IMR-90 (cell line): ENCODE measurements around the gene FOXK1.

Experiments used
- RAD21 ChIP-seq: IDR thresholded peaks from 2 replicates; pipeline ENCODE4 v1.6.1; 2012; ENCODE audit warnings: low read length, improper control_type of control experiment
- TF ChIP-seq, protein P1 (sequence below): conservative IDR thresholded peaks from 2 replicates; pipeline ENCODE4 v1.5.1; 2012; ENCODE audit warnings: mild to moderate bottlenecking, low read depth, low read length, improper control_type of control experiment

DNA sequence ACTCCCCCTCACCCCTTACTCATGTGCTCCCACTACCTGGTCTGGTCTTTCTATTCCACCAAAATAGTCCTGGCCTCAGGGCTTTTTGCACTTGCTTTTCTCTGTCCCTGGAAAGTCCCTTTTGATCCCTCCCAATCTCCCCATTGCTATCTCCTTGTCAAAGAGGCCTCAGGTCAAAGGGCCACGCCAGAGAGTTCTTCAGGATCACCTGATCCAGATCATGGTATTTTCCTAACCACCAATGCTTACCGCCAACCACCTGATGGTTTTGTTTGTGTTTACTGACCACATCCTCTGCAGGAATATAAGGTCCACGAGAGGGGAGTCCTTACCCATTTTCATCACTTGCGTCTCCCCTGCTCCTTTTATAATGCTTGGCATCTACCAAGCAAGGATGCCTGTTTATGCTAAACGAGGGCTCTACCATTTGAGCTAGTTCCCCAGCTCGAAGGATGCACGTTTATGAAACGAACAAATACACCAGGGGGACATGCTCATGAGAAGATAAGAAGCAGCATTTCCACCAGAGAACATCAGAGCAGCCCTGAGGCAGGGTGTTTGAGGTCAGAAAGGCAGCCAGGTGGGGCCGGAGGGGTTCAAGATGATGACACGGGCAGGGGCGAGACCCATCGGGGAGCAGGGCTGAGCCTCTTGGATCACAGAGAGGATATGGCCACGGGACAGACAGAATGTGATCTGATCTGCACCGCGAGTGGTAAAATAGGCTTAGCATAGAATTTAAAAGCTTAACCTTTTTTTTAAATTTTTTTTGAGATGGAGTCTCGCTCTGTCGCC, 43.1 kb upstream of the FOXK1 start:
- TF ChIP-seq, protein P1, sequence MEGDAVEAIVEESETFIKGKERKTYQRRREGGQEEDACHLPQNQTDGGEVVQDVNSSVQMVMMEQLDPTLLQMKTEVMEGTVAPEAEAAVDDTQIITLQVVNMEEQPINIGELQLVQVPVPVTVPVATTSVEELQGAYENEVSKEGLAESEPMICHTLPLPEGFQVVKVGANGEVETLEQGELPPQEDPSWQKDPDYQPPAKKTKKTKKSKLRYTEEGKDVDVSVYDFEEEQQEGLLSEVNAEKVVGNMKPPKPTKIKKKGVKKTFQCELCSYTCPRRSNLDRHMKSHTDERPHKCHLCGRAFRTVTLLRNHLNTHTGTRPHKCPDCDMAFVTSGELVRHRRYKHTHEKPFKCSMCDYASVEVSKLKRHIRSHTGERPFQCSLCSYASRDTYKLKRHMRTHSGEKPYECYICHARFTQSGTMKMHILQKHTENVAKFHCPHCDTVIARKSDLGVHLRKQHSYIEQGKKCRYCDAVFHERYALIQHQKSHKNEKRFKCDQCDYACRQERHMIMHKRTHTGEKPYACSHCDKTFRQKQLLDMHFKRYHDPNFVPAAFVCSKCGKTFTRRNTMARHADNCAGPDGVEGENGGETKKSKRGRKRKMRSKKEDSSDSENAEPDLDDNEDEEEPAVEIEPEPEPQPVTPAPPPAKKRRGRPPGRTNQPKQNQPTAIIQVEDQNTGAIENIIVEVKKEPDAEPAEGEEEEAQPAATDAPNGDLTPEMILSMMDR, result no peak
- no peak for TF ChIP-seq RAD21
